Thoracic aorta (tissue), 2 donors: Measurements from ENCODE around the gene GNAZ. TPM values are rescaled to one million over a fixed set of nuclear protein-coding genes. Genes with fewer than 3 reads are reported as not detected.

Experiments
- ATAC-seq: fragments of 150-250 bp; one replicate; pipeline ENCODE4 v1.8.0; 2017; ENCODE audit warnings: low read depth; ENCODE audit not compliant: insufficient number of reproducible peaks, low FRiP score
- DNase-seq: peaks from one replicate; pipeline ENCODE4 v3.0.0-alpha.2; 2020; ENCODE audit warnings: low spot score
- H3K27ac ChIP-seq, 2 donors: fragments of 200-600 bp; sonication (generic); 1 replicate in 1 of 2; 2 replicates in 1 of 2; pipeline ENCODE4 v1.5.1; 2016; ENCODE audit warnings: mild to moderate bottlenecking in 2 of 2, moderate library complexity in 2 of 2
- H3K27me3 ChIP-seq: fragments of 200-600 bp; sonication (generic); replicated peaks from 2 replicates; pipeline ENCODE4 v1.6.0; 2016; ENCODE audit warnings: mild to moderate bottlenecking; ENCODE audit not compliant: insufficient read depth
- H3K36me3 ChIP-seq: fragments of 200-600 bp; sonication (generic); one replicate; pipeline ENCODE4 v1.5.1; 2016
- H3K4me1 ChIP-seq, 2 donors: fragments of 200-600 bp; sonication (generic); 1 replicate in 1 of 2; 2 replicates in 1 of 2; pipeline versions ENCODE4 v1.5.1 to v1.6.0; 2016; ENCODE audit warnings: low read depth in 2 of 2, mild to moderate bottlenecking in 1 of 2; ENCODE audit not compliant: control insufficient read depth in 1 of 2
- H3K4me3 ChIP-seq: fragments of 200-600 bp; sonication (generic); 2 replicates; pipeline ENCODE4 v1.5.1; 2016; ENCODE audit warnings: mild to moderate bottlenecking
- H3K9me3 ChIP-seq: fragments of 200-600 bp; sonication (generic); 2 replicates; pipeline ENCODE4 v1.5.1; 2016
- total RNA-seq, 2 donors: library from RNA; depleted of rRNA; stranded (reverse); fragments of >200 nt; gene quantifications; one replicate each; pipeline versions ENCODE4 v1.1.0 to v1.2.3, GENCODE V29; 2016
- TF ChIP-seq, protein P1 (sequence below): fragments of 200-600 bp; sonication (generic); IDR thresholded peaks from one replicate; pipeline ENCODE4 v1.5.1; 2019; ENCODE audit warnings: antibody characterized with exemption

GNAZ gene
- total RNA-seq, 2 donors from 2014 or later: 3.9 to 5.4 TPM

- no peaks in the 10 kb centered on the region for H3K36me3 ChIP-seq
- TF ChIP-seq, protein P1, sequence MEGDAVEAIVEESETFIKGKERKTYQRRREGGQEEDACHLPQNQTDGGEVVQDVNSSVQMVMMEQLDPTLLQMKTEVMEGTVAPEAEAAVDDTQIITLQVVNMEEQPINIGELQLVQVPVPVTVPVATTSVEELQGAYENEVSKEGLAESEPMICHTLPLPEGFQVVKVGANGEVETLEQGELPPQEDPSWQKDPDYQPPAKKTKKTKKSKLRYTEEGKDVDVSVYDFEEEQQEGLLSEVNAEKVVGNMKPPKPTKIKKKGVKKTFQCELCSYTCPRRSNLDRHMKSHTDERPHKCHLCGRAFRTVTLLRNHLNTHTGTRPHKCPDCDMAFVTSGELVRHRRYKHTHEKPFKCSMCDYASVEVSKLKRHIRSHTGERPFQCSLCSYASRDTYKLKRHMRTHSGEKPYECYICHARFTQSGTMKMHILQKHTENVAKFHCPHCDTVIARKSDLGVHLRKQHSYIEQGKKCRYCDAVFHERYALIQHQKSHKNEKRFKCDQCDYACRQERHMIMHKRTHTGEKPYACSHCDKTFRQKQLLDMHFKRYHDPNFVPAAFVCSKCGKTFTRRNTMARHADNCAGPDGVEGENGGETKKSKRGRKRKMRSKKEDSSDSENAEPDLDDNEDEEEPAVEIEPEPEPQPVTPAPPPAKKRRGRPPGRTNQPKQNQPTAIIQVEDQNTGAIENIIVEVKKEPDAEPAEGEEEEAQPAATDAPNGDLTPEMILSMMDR: no peak
- no peak overlapping the region for H3K27ac ChIP-seq
- no peak for ATAC-seq
- no peaks in the 10 kb centered on the region for H3K27me3 ChIP-seq
- H3K9me3 ChIP-seq: no peaks in the 10 kb centered on the region
- no peak for DNase-seq
- no peaks in the 10 kb centered on the region for H3K4me1 ChIP-seq
- no peak overlapping the region for H3K4me3 ChIP-seq
Measured at GRCh38 chr22:23120415-23120899, 50.1 kb downstream of the GNAZ start.

- H3K4me3 ChIP-seq: no peak overlapping the region
- no peaks in the 10 kb centered on the region for H3K4me1 ChIP-seq
- TF ChIP-seq, protein P1: no peak
- no peaks in the 10 kb centered on the region for H3K36me3 ChIP-seq
- no peak overlapping the region for H3K27ac ChIP-seq
- DNase-seq: no peak
- no peaks in the 10 kb centered on the region for H3K9me3 ChIP-seq
- ATAC-seq: no peak
- H3K27me3 ChIP-seq: no peaks in the 10 kb centered on the region
Measured at GRCh38 chr22:23121000-23121421, 50.7 kb downstream of the GNAZ start.

DNA sequence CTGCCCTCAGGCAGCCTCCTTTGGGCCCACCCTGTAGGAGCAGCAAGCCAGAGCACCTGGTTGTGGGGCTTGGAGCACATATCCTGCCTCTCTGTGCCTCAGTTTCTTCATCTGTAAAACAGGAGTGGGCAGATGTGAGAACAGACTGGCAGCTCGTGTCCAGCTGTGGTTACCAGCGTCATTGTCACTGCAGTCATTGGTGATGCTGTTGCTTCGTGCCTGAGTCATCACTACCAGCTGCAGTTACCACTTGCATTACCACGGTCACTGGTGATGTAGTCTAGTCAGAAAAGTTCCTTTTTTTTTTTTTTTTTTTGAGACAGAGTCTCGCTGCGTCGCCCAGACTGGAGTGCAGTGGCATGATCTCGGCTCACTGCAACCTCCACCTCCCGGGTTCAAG is 51.1 kb downstream of the GNAZ start:
- H3K4me1 ChIP-seq: no peaks in the 10 kb centered on the region
- H3K27me3 ChIP-seq: no peaks in the 10 kb centered on the region
- no peaks in the 10 kb centered on the region for H3K36me3 ChIP-seq
- no peak overlapping the region for H3K27ac ChIP-seq
- DNase-seq: no peak
- TF ChIP-seq, protein P1: no peak
- no peak for ATAC-seq
- no peaks in the 10 kb centered on the region for H3K9me3 ChIP-seq
- H3K4me3 ChIP-seq: no peak overlapping the region

DNA sequence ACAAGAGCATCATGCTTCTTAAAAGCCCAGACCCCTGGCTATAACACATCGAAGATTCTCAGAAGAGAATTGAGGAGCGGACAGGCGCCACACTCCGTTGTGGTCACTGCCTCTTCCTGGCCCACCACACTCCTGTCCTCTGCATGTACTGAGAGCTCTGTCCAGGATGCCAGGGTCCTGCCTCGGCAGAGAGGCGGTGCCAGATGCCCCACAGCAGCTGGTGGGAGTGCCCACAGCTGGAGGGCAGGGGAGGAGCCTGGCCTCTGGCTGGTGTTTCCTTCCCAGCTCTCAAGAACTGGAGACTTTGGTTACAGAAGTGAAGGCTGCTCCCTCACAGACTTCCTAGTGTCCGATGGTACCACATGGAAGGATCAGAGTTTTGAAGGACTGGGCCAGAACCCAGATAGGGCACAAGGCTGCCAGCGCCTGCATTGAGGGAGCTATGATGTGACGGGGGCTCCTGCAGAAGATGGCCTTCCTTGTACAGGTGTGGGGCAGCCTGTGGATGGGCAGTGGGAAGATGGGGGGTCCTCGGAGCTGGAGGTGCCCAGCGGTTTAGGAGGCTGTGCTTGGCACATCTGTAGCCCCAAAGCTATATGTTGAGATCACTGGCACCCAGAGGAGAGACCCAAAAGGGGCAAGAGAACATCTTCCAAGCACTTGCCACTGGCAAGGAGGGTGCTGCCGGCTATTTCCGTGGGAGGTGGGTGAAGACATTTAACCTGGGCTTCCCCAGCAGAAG is 52.1 kb downstream of the GNAZ start:
- Histone ChIP-seq H3K27ac (no peak overlapping the region), H3K4me3 (no peak overlapping the region), H3K36me3 (no peaks in the 10 kb centered on the region), H3K27me3 (no peaks in the 10 kb centered on the region), H3K4me1 (no peaks in the 10 kb centered on the region), H3K9me3 (no peaks in the 10 kb centered on the region)
- ATAC-seq: no peak
- DNase-seq: no peak
- TF ChIP-seq, protein P1: no peak

DNA sequence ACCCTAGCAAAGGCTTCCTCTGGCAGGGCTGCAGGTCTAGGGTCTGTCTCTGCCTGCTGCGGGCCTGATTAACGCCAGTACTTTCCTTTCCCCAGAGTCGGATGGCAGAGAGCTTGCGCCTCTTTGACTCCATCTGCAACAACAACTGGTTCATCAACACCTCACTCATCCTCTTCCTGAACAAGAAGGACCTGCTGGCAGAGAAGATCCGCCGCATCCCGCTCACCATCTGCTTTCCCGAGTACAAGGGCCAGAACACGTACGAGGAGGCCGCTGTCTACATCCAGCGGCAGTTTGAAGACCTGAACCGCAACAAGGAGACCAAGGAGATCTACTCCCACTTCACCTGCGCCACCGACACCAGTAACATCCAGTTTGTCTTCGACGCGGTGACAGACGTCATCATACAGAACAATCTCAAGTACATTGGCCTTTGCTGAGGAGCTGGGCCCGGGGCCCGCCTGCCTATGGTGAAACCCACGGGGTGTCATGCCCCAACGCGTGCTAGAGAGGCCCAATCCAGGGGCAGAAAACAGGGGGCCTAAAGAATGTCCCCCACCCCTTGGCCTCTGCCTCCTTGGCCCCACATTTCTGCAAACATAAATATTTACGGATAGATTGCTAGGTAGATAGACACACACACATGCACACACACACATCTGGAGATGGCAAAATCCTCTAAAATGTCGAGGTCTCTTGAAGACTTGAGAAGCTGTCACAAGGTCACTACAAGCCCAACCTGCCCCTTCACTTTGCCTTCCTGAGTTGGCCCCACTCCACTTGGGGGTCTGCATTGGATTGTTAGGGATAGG is 52.9 kb downstream of the GNAZ start:
- TF ChIP-seq, protein P1: no peak
- H3K27me3 ChIP-seq: no peaks in the 10 kb centered on the region
- no peaks in the 10 kb centered on the region for H3K9me3 ChIP-seq
- peaks cover 0 to under 1% of the 10 kb centered on the region in 2 donors for H3K4me1 ChIP-seq
- no peak overlapping the region for H3K4me3 ChIP-seq
- ATAC-seq: no peak
- DNase-seq: no peak
- no peak overlapping the region for H3K27ac ChIP-seq
- H3K36me3 ChIP-seq: no peaks in the 10 kb centered on the region
